Measurements from ENCODE around the gene CACNA1C.

Gene CACNA1C

DNA sequence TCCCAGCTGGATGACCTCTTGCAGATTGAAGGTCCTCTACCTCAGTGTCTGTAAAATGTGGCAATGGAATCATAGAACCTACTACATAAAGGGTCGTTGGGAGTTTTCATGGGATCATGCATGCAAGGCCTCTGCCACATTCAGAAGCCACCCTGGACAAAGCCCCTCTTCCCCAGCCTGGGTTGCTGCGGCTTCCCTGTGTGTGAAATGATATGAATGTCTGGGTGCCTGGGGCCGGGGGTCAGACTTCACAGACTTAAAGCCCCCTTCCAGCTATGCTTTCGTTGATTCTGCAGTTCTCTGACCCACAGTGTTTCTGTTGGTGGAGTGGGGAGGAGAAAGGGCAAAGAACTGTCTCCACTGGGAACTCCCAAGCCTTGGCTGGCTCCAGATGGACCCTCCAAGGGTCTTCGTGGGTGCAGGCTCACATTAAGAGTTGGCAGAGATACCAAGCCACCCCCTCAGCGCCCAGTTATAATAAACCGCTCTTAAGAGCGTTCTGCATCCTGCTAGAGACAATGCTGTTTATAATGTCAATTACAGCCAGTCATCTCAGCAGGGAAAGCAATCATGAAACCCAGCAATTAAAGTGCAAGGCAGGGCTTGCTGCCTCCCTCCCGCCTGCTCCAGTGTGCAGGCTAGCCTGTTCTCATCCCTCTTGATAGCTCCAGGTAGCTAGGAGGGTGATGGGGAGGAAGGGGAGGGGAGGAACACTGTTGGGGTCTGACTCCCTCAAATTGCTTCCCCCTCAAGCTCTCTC, 531.0 kb downstream of the CACNA1C start:
- H3K27ac ChIP-seq, result no peak overlapping the region
- peak overlapping the region in 6 of 11 experiments; percentile 40 to 72 (median 55); a peak in 4 of 22 replicates for H3K4me2 ChIP-seq
- no peaks in the 10 kb centered on the region for H3K9me3 ChIP-seq (replicated peaks in 1 of 11)
- TF ChIP-seq Cebpa-rat (IDR thresholded peaks at IDR 0.05), result no peak
- H3K4me1 ChIP-seq, result peaks cover 6 to 15% (median 12%) of the 10 kb centered on the region in 10 experiments; a peak in 18 of 20 replicates
- no peaks in the 10 kb centered on the region for H4K20me1 ChIP-seq
- peaks cover 14 to 31% (median 22%) of the 10 kb centered on the region in 11 experiments for H3K27me3 ChIP-seq
- no peak overlapping the region for H3K9ac ChIP-seq
- no peaks in the 10 kb centered on the region for H3K36me3 ChIP-seq
- no peak overlapping the region for H3K4me3 ChIP-seq

DNA sequence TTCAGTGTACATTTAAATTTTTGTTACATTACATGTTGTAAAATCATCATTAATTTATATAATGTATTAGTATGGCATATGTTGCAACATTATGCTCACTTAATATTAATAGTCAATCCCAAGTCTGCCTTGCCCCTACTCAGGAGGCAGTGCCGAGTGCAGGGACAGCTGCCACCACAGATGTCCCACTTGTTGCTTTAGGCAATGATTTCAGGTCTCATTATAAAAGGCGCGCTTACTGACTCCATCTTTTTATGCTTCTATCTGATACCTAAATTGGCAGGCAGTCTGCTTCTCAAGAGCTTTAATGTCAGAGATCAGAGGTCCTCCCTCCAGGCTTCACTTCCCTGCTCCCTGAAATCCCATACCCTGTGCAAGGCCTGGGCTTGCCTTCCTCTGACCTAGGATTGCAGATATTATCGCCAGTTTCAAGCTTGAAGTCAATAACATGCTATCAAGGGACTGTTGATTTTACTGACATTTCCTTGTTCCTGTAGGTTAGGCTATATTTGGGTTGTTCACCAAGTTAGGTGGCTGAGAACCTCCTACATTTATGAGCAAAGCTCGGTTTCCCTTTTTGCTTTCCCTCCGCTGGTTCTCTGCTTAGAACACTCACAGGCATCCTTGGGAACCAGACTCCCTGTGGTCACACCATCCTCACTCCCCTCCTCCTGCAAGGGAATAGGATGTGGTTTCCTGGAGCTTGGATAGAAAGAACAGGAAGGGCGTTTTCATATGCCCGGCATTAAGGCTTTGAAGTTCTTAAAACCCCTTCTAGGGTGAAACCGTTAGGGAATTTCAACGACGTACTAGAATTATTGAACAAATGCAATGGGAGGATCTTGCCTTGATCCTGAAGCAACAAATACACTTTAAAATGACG, 533.6 kb downstream of the CACNA1C start:
- Histone ChIP-seq H3K4me3 (no peak overlapping the region), H3K27me3 (peaks cover 14 to 31% (median 22%) of the 10 kb centered on the region in 11 experiments), H3K4me2 (peak overlapping the region; percentile 25 to 62 (median 49); a peak in 20 of 22 replicates), H3K9ac (no peak overlapping the region), H3K9me3 (replicated peaks in 1 of 11) (0 out of 22 replicates have a peak, but pooled peaks cover 0 to under 1% (median 0%) of the 10 kb centered on the region in 11 experiments), H3K4me1 (peaks cover 6 to 15% (median 10%) of the 10 kb centered on the region in 10 experiments; a peak in 18 of 20 replicates), H3K36me3 (no peaks in the 10 kb centered on the region), H4K20me1 (no peaks in the 10 kb centered on the region), H3K27ac (no peak overlapping the region)
- 0 out of 22 replicates have a peak, but pooled peaks of 1 of the 11 experiments have one; percentile 31 for TF ChIP-seq Cebpa-rat (IDR thresholded peaks at IDR 0.05)

DNA sequence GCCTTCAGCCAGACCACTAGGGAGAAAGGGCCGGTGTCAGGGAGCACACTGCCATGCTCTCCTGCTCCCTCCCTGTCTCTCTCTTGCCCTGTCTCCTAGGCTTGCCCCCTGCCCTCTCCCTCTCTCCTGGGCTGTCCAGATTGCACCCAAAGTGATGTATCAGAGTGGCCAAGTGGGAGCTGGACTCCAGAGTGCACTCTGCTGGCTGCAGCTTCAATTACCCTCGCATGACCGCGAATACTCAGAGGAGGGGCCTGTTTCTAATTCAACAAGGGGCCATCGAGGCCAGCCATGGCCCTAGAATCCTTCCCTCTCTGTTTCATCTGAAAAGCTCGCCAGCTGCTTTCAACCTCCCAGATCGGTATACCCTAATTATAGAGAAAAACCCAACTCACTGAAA, 535.6 kb downstream of the CACNA1C start:
- H3K27ac ChIP-seq, result no peak overlapping the region

DNA sequence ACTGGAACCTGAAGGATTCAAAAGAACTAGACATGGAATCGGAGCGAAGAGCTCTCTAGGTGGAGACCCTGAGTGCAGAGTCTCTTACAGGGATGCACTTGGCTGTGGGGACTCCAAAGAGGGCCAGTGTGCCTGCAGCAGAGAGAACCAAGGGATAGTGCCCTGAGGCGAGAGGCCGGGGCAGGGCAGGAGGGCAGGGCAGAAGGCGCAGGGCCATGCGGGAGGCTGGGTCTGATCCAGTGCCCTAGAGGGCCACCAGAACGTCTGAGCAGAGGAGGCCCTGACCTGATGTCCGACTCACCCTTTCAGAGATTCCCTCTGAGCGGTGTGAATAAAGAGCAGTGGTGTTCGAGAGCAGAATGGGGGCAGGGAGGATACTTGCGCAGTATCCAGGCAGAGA, 536.6 kb downstream of the CACNA1C start:
- Histone ChIP-seq H3K4me3 (no peak overlapping the region), H3K27ac (no peak overlapping the region), H3K9ac (no peak overlapping the region), H3K9me3 (replicated peaks in 1 of 11) (peaks cover 8 to 24% (median 15%) of the 10 kb centered on the region in 11 experiments; a peak in 20 of 22 replicates), H3K27me3 (peaks cover 0 to 17% (median 10%) of the 10 kb centered on the region in 11 experiments; a peak in 12 of 22 replicates), H4K20me1 (no peaks in the 10 kb centered on the region), H3K4me2 (no peak overlapping the region), H3K4me1 (peaks cover 6 to 12% (median 9%) of the 10 kb centered on the region in 10 experiments; a peak in 18 of 20 replicates), H3K36me3 (no peaks in the 10 kb centered on the region)
- TF ChIP-seq Cebpa-rat (IDR thresholded peaks at IDR 0.05), result no peak

More for the DNA sequence above, 535.6 kb downstream of the CACNA1C start:
- no peak for TF ChIP-seq Cebpa-rat (IDR thresholded peaks at IDR 0.05)
- Histone ChIP-seq H4K20me1 (no peaks in the 10 kb centered on the region), H3K9ac (no peak overlapping the region), H3K4me2 (no peak overlapping the region), H3K36me3 (no peaks in the 10 kb centered on the region), H3K4me3 (no peak overlapping the region), H3K27me3 (peaks cover 10 to 27% (median 19%) of the 10 kb centered on the region in 11 experiments), H3K9me3 (replicated peaks in 1 of 11) (peaks cover 0 to 13% (median 5%) of the 10 kb centered on the region in 11 experiments; a peak in 6 of 22 replicates), H3K4me1 (peaks cover 6 to 12% (median 9%) of the 10 kb centered on the region in 10 experiments; a peak in 18 of 20 replicates)

DNA sequence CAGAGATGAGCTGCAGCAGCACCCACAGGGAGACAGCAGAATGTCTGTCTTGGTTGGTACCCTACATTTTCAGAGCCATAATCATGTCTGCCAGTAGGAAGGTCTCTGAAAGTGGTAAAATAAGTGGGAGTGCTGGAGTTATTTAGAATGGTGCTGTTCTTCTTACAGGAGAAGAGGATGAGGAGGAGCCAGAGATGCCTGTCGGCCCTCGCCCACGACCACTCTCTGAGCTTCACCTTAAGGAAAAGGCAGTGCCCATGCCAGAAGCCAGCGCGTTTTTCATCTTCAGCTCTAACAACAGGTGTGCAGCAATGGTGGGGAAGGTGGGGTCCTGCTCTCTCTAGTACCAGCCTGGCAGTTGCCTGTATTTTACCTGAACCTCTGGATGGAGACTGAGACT, 540.3 kb downstream of the CACNA1C start:
- Histone ChIP-seq H3K27ac (no peak overlapping the region), H3K4me3 (no peak overlapping the region), H4K20me1 (no peaks in the 10 kb centered on the region), H3K36me3 (no peaks in the 10 kb centered on the region), H3K4me2 (no peak overlapping the region), H3K9me3 (replicated peaks in 1 of 11) (peaks cover 21 to 33% (median 25%) of the 10 kb centered on the region in 11 experiments), H3K4me1 (no peaks in the 10 kb centered on the region), H3K9ac (no peak overlapping the region), H3K27me3 (no peaks in the 10 kb centered on the region)
- no peak for TF ChIP-seq Cebpa-rat (IDR thresholded peaks at IDR 0.05)

DNA sequence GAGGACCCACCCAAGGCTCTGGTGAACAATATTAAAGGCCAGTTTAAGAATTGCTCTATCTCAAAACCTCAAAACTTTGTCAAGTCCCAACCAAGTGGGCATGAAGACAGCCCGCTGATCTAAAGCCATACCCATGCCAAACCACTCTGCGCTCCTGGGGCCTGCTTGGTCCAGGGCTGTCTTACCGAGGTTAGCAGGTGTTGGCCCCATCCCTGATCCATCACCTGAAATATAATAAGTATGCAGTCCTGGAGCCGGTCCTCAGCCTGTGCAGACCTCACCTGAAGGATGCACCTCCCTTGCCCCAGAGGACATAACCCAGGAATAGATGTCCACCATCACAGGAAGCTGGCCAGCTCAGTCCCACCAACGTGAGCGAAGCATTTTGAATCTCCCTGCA, 543.7 kb downstream of the CACNA1C start:
- no peak for TF ChIP-seq Cebpa-rat (IDR thresholded peaks at IDR 0.05)
- no peak overlapping the region for H3K4me3 ChIP-seq
- H3K4me2 ChIP-seq, result no peak overlapping the region
- no peak overlapping the region for H3K27ac ChIP-seq
- H3K36me3 ChIP-seq, result no peaks in the 10 kb centered on the region
- H3K4me1 ChIP-seq, result peaks cover 0 to 9% (median 0%) of the 10 kb centered on the region in 10 experiments; a peak in 8 of 20 replicates
- H3K9ac ChIP-seq, result no peak overlapping the region
- H3K27me3 ChIP-seq, result no peaks in the 10 kb centered on the region
- no peaks in the 10 kb centered on the region for H4K20me1 ChIP-seq
- peaks cover 21 to 33% (median 24%) of the 10 kb centered on the region in 11 experiments for H3K9me3 ChIP-seq (replicated peaks in 1 of 11)

DNA sequence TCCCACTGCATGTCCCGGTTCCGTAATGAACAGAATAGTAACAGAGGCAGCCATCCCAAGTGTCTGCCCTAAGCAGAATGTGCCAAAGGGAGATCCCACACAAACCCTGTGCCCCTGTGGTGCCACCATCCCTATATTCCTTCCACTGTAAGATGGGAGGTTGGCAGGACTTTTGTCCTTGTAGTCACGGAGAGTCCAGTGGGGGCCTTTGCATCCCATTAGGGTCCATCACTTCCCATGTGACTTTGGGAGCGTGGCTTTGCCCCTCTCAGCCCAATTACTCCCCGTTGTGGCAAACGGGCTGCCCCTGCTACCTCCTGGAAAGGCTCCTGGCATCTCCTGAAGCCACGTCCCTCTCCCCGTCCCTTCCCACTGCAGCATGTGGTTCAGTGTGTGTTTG, 552.5 kb downstream of the CACNA1C start:
- TF ChIP-seq Cebpa-rat (IDR thresholded peaks at IDR 0.05), result no peak

DNA sequence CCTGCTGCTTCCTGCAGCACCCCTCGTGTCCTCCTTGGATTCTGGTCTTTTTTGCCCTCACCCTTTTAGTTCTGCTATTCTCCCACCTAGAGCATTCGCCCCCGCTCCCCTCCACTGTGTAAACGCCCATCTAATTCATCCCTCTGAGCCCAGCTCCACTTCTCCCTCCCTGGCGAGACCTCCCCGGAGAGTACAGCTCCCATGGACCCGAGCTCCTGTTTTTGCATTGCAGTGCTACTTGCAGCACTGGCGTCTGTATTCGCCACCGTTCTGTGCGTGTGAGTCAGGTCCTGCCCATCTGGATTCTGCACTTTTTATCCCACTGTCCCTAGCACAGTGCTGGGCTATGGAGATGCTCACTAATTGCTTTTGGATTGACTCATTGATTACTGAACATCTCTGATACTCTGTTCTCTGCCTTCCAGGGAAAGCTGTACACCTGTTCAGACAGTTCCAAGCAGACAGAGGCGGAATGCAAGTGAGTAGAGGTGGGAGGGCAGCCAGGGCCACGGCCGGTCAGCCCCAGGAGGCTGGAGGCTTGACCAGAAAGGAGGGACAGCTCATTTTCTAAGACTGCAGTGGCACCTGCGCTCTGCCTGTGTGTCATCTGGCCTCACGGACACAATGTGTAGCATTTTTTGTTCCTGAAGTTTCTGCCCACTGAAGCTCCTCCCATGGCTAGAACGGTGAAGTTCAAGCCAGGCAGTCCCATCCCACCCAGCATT, 553.6 kb downstream of the CACNA1C start:
- no peak for TF ChIP-seq Cebpa-rat (IDR thresholded peaks at IDR 0.05)
- Histone ChIP-seq H4K20me1 (no peaks in the 10 kb centered on the region), H3K4me2 (no peak overlapping the region), H3K27me3 (no peaks in the 10 kb centered on the region), H3K4me3 (no peak overlapping the region), H3K36me3 (no peaks in the 10 kb centered on the region), H3K9me3 (replicated peaks in 1 of 11) (0 out of 22 replicates have a peak, but pooled peaks cover 0 to 1% (median 0%) of the 10 kb centered on the region in 11 experiments), H3K4me1 (peaks cover 0 to 10% (median 5%) of the 10 kb centered on the region in 10 experiments; a peak in 9 of 20 replicates), H3K9ac (no peak overlapping the region), H3K27ac (no peak overlapping the region)

More for the DNA sequence above, 552.5 kb downstream of the CACNA1C start:
- no peaks in the 10 kb centered on the region for H3K36me3 ChIP-seq
- H3K27ac ChIP-seq, result no peak overlapping the region
- peaks cover 0 to 14% (median 5%) of the 10 kb centered on the region in 10 experiments; a peak in 11 of 20 replicates for H3K4me1 ChIP-seq
- H3K9ac ChIP-seq, result no peak overlapping the region
- H3K9me3 ChIP-seq (replicated peaks in 1 of 11), result no peaks in the 10 kb centered on the region
- H3K4me2 ChIP-seq, result no peak overlapping the region
- no peaks in the 10 kb centered on the region for H4K20me1 ChIP-seq
- H3K27me3 ChIP-seq, result no peaks in the 10 kb centered on the region
- no peak overlapping the region for H3K4me3 ChIP-seq
